A673 (cell line): Measurements from ENCODE around the gene FTO. TPM values are rescaled to one million over a fixed set of nuclear protein-coding genes. Genes with fewer than 3 reads are reported as not detected.

Source experiments
- BruUV-seq: library from RNA; stranded (reverse); fragments of 400-500 nt; replicated peaks from 2 replicates; lab custom pipeline; 2021; lab: Mats Ljungman, UMichigan
- CTCF ChIA-PET: fragments of 300-600 bp; sonication (Branson Sonifier 250); formaldehyde crosslinking; loops from one replicate; lab custom pipeline; 2022; ENCODE audit warnings: antibody characterized with exemption; lab: Charles Lee
- POLR2A ChIA-PET: fragments of 300-600 bp; sonication (Branson Sonifier 250); formaldehyde crosslinking; loops from one replicate; lab custom pipeline; 2022; ENCODE audit warnings: antibody characterized with exemption; ENCODE audit not compliant: low non-redundant PET; lab: Charles Lee
- DNase-seq: peaks from one replicate; pipeline ENCODE4 v3.0.0-alpha.2; 2015; ENCODE audit warnings: low spot score
- H3K27ac ChIP-seq: fragments of 200-600 bp; sonication (generic); 2 replicates; pipeline ENCODE4 v1.5.1; 2016; ENCODE audit warnings: mixed run types, low read depth, mild to moderate bottlenecking, mixed read lengths, antibody characterized with exemption, low read length; ENCODE audit not compliant: poor library complexity, severe bottlenecking
- H3K27me3 ChIP-seq: fragments of 200-600 bp; sonication (generic); replicated peaks from 2 replicates; pipeline ENCODE4 v1.6.1; 2017; ENCODE audit warnings: mixed run types, low read depth, mild to moderate bottlenecking, mixed read lengths, antibody characterized with exemption, low read length; ENCODE audit not compliant: insufficient read depth, poor library complexity
- H3K36me3 ChIP-seq: fragments of 200-600 bp; sonication (generic); 2 replicates; pipeline ENCODE4 v1.6.1; 2016; ENCODE audit warnings: mixed run types, mild to moderate bottlenecking, mixed read lengths, antibody characterized with exemption, low read length; ENCODE audit not compliant: insufficient read depth, poor library complexity, severe bottlenecking
- H3K4me1 ChIP-seq: fragments of 200-600 bp; sonication (generic); 2 replicates; pipeline ENCODE4 v1.6.1; 2017; ENCODE audit warnings: mixed run types, mild to moderate bottlenecking, mixed read lengths, antibody characterized with exemption, low read length; ENCODE audit not compliant: insufficient read depth, poor library complexity, severe bottlenecking
- H3K4me3 ChIP-seq: fragments of 200-600 bp; sonication (generic); 2 replicates; pipeline ENCODE4 v1.5.1; 2016; ENCODE audit warnings: low read depth, mixed run types, mild to moderate bottlenecking, mixed read lengths, low read length; ENCODE audit not compliant: poor library complexity, severe bottlenecking
- H3K9me3 ChIP-seq: fragments of 200-600 bp; sonication (generic); 2 replicates; pipeline ENCODE4 v1.6.1; 2016; ENCODE audit warnings: mixed run types, low read depth, mild to moderate bottlenecking, mixed read lengths, antibody characterized with exemption, low read length; ENCODE audit not compliant: poor library complexity, severe bottlenecking
- CTCF ChIP-seq: fragments of 300-800, 200-600 bp; sonication (generic); conservative IDR thresholded peaks from 2 replicates; pipeline ENCODE4 v1.5.1; 2017; ENCODE audit warnings: low read depth, mild to moderate bottlenecking, antibody characterized with exemption, low read length, moderate library complexity, mixed read lengths
- EZH2 ChIP-seq: fragments of 200-600 bp; sonication (generic); IDR thresholded peaks from 2 replicates; pipeline ENCODE4 v1.6.1; 2017; ENCODE audit warnings: borderline replicate concordance, low read depth, mild to moderate bottlenecking, mixed read lengths, antibody characterized with exemption, low read length; ENCODE audit not compliant: poor library complexity, severe bottlenecking
- intact Hi-C: fragments of 100-400 bp; cut with micrococcal nuclease; formaldehyde crosslinking; loops from one replicate; pipeline ENCODE4 v1.10.0; 2022; ENCODE audit not compliant: unreplicated experiment
- total RNA-seq: library from RNA; stranded (reverse); gene quantifications from 2 replicates; pipeline ENCODE4 v1.2.3, GENCODE V29; 2021

FTO gene
- total RNA-seq, 1 experiment from 2014 or later = 73.4 TPM

- Histone ChIP-seq H3K9me3 (no peaks in the 10 kb centered on the region), H3K27ac (no peak overlapping the region), H3K4me3 (no peak overlapping the region), H3K36me3 (no peaks in the 10 kb centered on the region), H3K4me1 (peaks cover 50% of the 10 kb centered on the region), H3K27me3 (no peaks in the 10 kb centered on the region)
- ChIA-PET CTCF (no interaction called here), POLR2A (no interaction called here)
- TF ChIP-seq CTCF = no peak
- no peak for TF ChIP-seq EZH2
- BruUV-seq = no TSS peak
- intact Hi-C loops = no loop called here
- DNase-seq = no peak
Measured at GRCh38 chr16:53925107-53925410, 221.1 kb downstream of the FTO start.

- intact Hi-C loops = no loop called here
- CTCF ChIA-PET = no interaction called here
- POLR2A ChIA-PET = no interaction called here
- Histone ChIP-seq H3K36me3 (no peaks in the 10 kb centered on the region), H3K4me1 (peaks cover 50% of the 10 kb centered on the region), H3K9me3 (no peaks in the 10 kb centered on the region), H3K27ac (no peak overlapping the region), H3K27me3 (no peaks in the 10 kb centered on the region), H3K4me3 (no peak overlapping the region)
- DNase-seq = no peak
- no peak for TF ChIP-seq EZH2
- no peak for TF ChIP-seq CTCF
- BruUV-seq = no TSS peak
Measured at GRCh38 chr16:53925526-53925925, 221.6 kb downstream of the FTO start.

GRCh38 chr16:53926209-53926608 is 222.3 kb downstream of the FTO start:
- POLR2A ChIA-PET = no interaction called here
- H3K27me3 ChIP-seq = no peaks in the 10 kb centered on the region
- no peaks in the 10 kb centered on the region for H3K9me3 ChIP-seq
- no peak overlapping the region for H3K27ac ChIP-seq
- CTCF ChIA-PET = no interaction called here
- H3K36me3 ChIP-seq = no peaks in the 10 kb centered on the region
- no peak overlapping the region for H3K4me3 ChIP-seq
- BruUV-seq = no TSS peak
- DNase-seq = no peak
- TF ChIP-seq CTCF (no peak), EZH2 (no peak)
- intact Hi-C loops = no loop called here
- H3K4me1 ChIP-seq = peaks cover 50% of the 10 kb centered on the region
